ENCODE data around the gene CALHM1. TPM values are rescaled to one million over a fixed set of nuclear protein-coding genes. Genes with fewer than 3 reads are reported as not detected.

CALHM1 gene
- total and polyA plus RNA-seq, 2 experiments from 2014 or later = 0.11 TPM; not detected in 1

- TF ChIP-seq REST (IDR thresholded peaks at IDR 0.05; ENCODE audit: unreplicated experiment) = no peak
- TF ChIP-seq EZH2 (IDR thresholded peaks at IDR 0.05; ENCODE audit: low read depth, unreplicated experiment) = no peak
- no peak for TF ChIP-seq JUNB (IDR thresholded peaks at IDR 0.05; ENCODE audit: unreplicated experiment)
These were observed 24.8 kb downstream of the CALHM1 start (continued) for GRCh38 chr10:103433858-103434257.

GRCh38 chr10:103431902-103432301, 26.8 kb downstream of the CALHM1 start:
- H3K27ac Mint-ChIP-seq = no peak overlapping the region
- no peak for ATAC-seq
- peaks cover 91% of the 10 kb centered on the region for H3K36me3 Mint-ChIP-seq (ENCODE audit: low read depth)
- no peak for TF ChIP-seq ZNF462 (CRISPR knock-in tag; IDR thresholded peaks at IDR 0.05)
- TF ChIP-seq JUNB (IDR thresholded peaks at IDR 0.05; ENCODE audit: unreplicated experiment) = no peak
- TF ChIP-seq POLR2AphosphoS5 (IDR thresholded peaks at IDR 0.05; ENCODE audit: low read depth) = no peak
- TF ChIP-seq ZNF331 (CRISPR knock-in tag; IDR thresholded peaks at IDR 0.05; ENCODE audit: low read depth) = no peak
- TF ChIP-seq ZNF114 (CRISPR knock-in tag; IDR thresholded peaks at IDR 0.05) = no peak
- TF ChIP-seq EZH2 (IDR thresholded peaks at IDR 0.05; ENCODE audit: low read depth, unreplicated experiment) = no peak
- TF ChIP-seq REST (IDR thresholded peaks at IDR 0.05; ENCODE audit: unreplicated experiment) = no peak
- no peak for TF ChIP-seq CTCF (conservative IDR thresholded peaks at IDR 0.05; ENCODE audit: low read depth in 2 of 2)
- no peak for TF ChIP-seq NANOG (IDR thresholded peaks at IDR 0.05; ENCODE audit: borderline replicate concordance)
- TF ChIP-seq CREB1 (CRISPR knock-in tag; IDR thresholded peaks at IDR 0.05; ENCODE audit: low read depth) = no peak

More at GRCh38 chr10:103431902-103432301, 26.8 kb downstream of the CALHM1 start:
- no peak for DNase-seq (ENCODE audit: low spot score)
- Histone ChIP-seq H3K27ac (ENCODE audit: low read depth) (no peak overlapping the region), H3K79me2 (replicated peaks; ENCODE audit: insufficient read depth) (no peaks in the 10 kb centered on the region), H3K9me2 (ENCODE audit: insufficient read depth) (no peaks in the 10 kb centered on the region), H2AFZ (no peak overlapping the region), H4K20me1 (replicated peaks; ENCODE audit: insufficient read depth) (peaks cover 25% of the 10 kb centered on the region), H3K4me2 (no peak overlapping the region), H3K4me3 (no peak overlapping the region), H3K4me1 (ENCODE audit: insufficient read depth) (no peaks in the 10 kb centered on the region), H3K36me3 (ENCODE audit: insufficient read depth) (peaks cover 78% of the 10 kb centered on the region), H3K27me3 (ENCODE audit: insufficient read depth) (no peaks in the 10 kb centered on the region), H3F3A (replicated peaks; ENCODE audit: low read depth) (no peaks in the 10 kb centered on the region; the same call in 1 of the 2 replicates)
- Mint-ChIP-seq H3K9me3 (no peaks in the 10 kb centered on the region), H3K4me1 (no peaks in the 10 kb centered on the region), H3K4me3 (no peak overlapping the region), H3K27me3 (ENCODE audit: insufficient read depth, low read depth, poor library complexity) (peaks cover 9% of the 10 kb centered on the region)
